ENCODE measurements around the gene SORT1.

SORT1 gene

DNA sequence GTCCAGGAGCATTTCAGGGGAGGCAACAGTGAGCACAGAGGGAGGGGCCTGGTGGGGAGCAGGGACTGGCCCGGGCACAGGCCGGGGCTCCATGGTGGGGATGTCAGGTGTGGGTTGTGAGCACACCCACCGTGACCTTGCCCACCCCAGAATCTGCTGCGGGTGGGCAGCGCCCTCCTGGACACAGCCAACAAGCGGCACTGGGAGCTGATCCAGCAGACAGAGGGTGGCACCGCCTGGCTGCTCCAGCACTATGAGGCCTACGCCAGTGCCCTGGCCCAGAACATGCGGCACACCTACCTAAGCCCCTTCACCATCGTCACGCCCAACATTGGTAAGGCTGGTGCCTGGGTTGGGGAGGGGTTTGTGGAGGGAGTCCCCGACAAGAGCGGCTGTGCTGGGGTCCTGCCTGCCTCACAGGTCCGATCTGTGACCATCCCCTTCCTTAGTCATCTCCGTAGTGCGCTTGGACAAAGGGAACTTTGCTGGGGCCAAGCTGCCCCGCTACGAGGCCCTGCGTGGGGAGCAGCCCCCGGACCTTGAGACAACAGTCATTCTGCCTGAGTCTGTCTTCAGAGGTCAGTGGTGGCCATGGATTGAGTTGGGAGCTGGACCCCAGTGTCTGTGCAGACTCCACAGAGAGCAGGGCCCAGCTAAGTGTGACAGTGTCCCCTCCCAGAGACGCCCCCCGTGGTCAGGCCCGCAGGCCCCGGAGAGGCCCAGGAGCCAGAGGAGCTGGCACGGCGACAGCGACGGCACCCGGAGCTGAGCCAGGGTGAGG lies 129.1 kb downstream of the SORT1 start:
- Histone ChIP-seq H3K4me1 (ENCODE audit: low read depth, poor library complexity, severe bottlenecking) (no peaks in the 10 kb centered on the region), H3K27me3 (ENCODE audit: insufficient read depth, low read depth) (no peaks in the 10 kb centered on the region), H3K36me3 (ENCODE audit: insufficient read depth) (no peaks in the 10 kb centered on the region), H3K27ac (no peak overlapping the region), H4K20me1 (ENCODE audit: insufficient read depth) (no peaks in the 10 kb centered on the region), H3K4me2 (no peak overlapping the region), H3K79me2 (ENCODE audit: insufficient read depth, low read depth) (no peaks in the 10 kb centered on the region), H3K9ac (no peak overlapping the region), H3K4me3 (IDR thresholded peaks at IDR 0.05; ENCODE audit: insufficient read depth, low read depth, low read length) (no peak overlapping the region), H2AFZ (ENCODE audit: low read depth) (no peak overlapping the region)
- TF ChIP-seq, protein P1, sequence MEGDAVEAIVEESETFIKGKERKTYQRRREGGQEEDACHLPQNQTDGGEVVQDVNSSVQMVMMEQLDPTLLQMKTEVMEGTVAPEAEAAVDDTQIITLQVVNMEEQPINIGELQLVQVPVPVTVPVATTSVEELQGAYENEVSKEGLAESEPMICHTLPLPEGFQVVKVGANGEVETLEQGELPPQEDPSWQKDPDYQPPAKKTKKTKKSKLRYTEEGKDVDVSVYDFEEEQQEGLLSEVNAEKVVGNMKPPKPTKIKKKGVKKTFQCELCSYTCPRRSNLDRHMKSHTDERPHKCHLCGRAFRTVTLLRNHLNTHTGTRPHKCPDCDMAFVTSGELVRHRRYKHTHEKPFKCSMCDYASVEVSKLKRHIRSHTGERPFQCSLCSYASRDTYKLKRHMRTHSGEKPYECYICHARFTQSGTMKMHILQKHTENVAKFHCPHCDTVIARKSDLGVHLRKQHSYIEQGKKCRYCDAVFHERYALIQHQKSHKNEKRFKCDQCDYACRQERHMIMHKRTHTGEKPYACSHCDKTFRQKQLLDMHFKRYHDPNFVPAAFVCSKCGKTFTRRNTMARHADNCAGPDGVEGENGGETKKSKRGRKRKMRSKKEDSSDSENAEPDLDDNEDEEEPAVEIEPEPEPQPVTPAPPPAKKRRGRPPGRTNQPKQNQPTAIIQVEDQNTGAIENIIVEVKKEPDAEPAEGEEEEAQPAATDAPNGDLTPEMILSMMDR (conservative IDR thresholded peaks at IDR 0.05; ENCODE audit: low read depth, low read length), result no peak

DNA sequence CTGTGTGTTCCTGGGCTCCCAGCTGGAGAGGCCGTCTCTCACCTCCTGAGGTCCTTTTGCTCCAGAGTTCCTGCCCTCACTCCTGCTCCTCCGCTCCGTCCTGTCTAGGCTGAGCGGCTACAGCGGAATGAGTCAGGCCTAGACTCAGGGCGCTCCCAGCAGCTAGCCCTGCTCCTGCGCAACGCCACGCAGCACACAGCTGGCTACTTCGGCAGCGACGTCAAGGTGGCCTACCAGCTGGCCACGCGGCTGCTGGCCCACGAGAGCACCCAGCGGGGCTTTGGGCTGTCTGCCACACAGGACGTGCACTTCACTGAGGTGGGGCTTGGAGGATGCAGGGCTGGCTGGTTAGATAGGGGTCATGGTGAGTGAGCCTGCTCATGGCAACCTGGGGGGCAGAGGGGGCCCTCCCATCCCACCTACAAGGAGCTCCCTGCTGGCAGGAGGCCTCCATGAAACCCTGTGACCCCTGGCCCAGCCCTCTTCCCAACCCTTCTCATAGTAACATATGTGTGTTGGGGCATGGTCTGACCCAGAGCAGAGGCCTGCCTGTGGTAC lies 129.9 kb downstream of the SORT1 start:
- Histone ChIP-seq H3K4me1 (ENCODE audit: low read depth, poor library complexity, severe bottlenecking) (no peaks in the 10 kb centered on the region), H3K4me2 (no peak overlapping the region), H2AFZ (ENCODE audit: low read depth) (no peak overlapping the region), H3K79me2 (ENCODE audit: insufficient read depth, low read depth) (no peaks in the 10 kb centered on the region), H4K20me1 (ENCODE audit: insufficient read depth) (no peaks in the 10 kb centered on the region), H3K27me3 (ENCODE audit: insufficient read depth, low read depth) (no peaks in the 10 kb centered on the region), H3K27ac (no peak overlapping the region), H3K36me3 (ENCODE audit: insufficient read depth) (no peaks in the 10 kb centered on the region), H3K9ac (no peak overlapping the region), H3K4me3 (IDR thresholded peaks at IDR 0.05; ENCODE audit: insufficient read depth, low read depth, low read length) (no peak overlapping the region)
- TF ChIP-seq, protein P1 (conservative IDR thresholded peaks at IDR 0.05; ENCODE audit: low read depth, low read length), result no peak

DNA sequence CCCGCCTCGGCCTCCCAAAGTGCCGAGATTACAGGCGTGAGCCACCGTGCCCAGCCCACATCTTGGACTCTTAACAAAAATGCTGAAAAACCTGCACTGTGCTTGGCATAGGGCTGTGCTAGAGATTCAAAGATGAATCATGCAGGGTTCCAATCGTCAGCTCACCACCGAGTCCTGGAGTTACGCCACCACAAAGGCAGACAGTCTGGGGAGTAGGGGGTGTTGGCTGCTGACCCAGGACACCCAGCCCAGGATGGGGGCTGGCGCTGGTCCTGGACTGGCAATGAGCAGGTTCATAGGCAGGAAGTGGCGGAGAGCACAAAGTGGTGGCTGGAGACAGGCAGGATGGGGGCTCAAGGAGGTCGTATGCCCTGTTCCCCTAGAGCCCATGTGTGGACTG lies 130.8 kb downstream of the SORT1 start:
- Histone ChIP-seq H3K4me2 (no peak overlapping the region), H3K4me3 (IDR thresholded peaks at IDR 0.05; ENCODE audit: insufficient read depth, low read depth, low read length) (no peak overlapping the region), H3K36me3 (ENCODE audit: insufficient read depth) (no peaks in the 10 kb centered on the region), H4K20me1 (ENCODE audit: insufficient read depth) (no peaks in the 10 kb centered on the region), H3K27ac (no peak overlapping the region), H3K27me3 (ENCODE audit: insufficient read depth, low read depth) (no peaks in the 10 kb centered on the region), H3K4me1 (ENCODE audit: low read depth, poor library complexity, severe bottlenecking) (no peaks in the 10 kb centered on the region), H3K79me2 (ENCODE audit: insufficient read depth, low read depth) (no peaks in the 10 kb centered on the region), H2AFZ (ENCODE audit: low read depth) (no peak overlapping the region), H3K9ac (no peak overlapping the region)
- TF ChIP-seq, protein P1 (conservative IDR thresholded peaks at IDR 0.05; ENCODE audit: low read depth, low read length), result no peak

DNA sequence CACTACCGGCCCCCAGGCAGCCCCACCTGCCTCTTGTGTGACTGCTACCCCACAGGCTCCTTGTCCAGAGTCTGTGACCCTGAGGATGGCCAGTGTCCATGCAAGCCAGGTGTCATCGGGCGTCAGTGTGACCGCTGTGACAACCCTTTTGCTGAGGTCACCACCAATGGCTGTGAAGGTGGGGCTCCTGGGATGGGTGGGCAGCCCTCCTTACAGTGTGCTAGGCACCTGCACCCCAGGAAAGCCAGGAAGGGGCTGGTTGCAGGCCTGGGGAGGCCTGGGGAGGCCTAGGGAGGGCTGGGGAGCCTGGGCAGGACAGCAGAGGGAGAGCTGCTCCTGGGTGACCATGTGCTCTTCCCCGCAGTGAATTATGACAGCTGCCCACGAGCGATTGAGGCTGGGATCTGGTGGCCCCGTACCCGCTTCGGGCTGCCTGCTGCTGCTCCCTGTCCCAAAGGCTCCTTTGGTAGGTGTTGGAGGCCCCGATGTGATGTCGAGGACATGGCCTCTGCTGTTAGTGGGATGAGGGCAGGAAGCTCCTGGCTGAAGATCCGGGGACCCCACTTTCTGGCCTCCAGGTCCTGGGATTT lies 131.9 kb downstream of the SORT1 start:
- no peak overlapping the region for H3K27ac ChIP-seq
- TF ChIP-seq, protein P1 (conservative IDR thresholded peaks at IDR 0.05; ENCODE audit: low read depth, low read length), result no peak
- no peak overlapping the region for H2AFZ ChIP-seq (ENCODE audit: low read depth)
- no peak overlapping the region for H3K4me2 ChIP-seq
- no peak overlapping the region for H3K4me3 ChIP-seq (IDR thresholded peaks at IDR 0.05; ENCODE audit: insufficient read depth, low read depth, low read length)
- no peaks in the 10 kb centered on the region for H4K20me1 ChIP-seq (ENCODE audit: insufficient read depth)
- no peaks in the 10 kb centered on the region for H3K4me1 ChIP-seq (ENCODE audit: low read depth, poor library complexity, severe bottlenecking)
- H3K27me3 ChIP-seq (ENCODE audit: insufficient read depth, low read depth), result no peaks in the 10 kb centered on the region
- H3K9ac ChIP-seq, result no peak overlapping the region
- H3K79me2 ChIP-seq (ENCODE audit: insufficient read depth, low read depth), result no peaks in the 10 kb centered on the region
- H3K36me3 ChIP-seq (ENCODE audit: insufficient read depth), result no peaks in the 10 kb centered on the region
